ENCODE measurements around the gene BABAM2.
A peak's percentile ranks its signal among the peaks of the same experiment; 100 is the strongest.
"Not testable (repeated sequence)": the region's sequence is repeated elsewhere in the genome, so short reads cannot be mapped to it uniquely, and the experiment has no call there.

The BABAM2 gene

DNA sequence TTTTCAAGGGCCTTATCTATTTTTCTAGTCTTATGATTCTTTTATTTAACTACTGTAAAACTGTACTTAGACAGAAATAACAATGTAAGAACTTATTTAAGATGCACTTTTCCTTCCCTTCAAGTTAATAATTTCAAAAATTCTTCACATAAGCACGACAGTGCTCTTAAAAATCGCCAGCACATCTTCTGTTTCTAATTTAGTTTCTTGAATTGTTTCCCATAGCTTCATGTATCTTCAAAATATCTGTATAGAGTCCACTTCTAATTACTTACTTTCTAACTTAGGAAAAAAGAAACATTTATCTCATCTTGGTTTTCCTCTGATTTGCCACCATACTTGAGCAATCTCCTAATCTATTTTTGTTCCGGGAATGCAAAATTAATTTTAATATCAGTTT, 196.1 kb downstream of the BABAM2 start:
- DNase-seq = no peak

DNA sequence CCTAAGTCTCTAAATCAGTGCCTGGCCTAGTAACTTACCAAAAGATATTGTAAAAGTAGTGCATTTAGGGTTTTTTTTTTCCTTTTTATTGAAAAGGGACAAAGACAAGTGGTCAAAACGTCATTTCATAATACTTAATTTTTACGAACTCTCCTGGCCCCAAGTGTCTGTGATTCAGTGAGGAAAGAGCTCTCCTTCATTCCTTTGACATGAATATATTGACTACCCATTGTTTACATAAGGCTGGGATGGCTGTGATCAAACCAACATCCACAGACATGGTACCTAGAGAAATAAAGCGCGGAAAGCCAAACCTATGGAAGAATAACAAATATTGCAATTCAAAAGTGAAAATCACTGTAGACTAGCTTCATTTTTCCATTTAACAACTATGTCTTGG, 198.4 kb downstream of the BABAM2 start:
- DNase-seq = peak; percentile 80

GRCh38 chr2:28089486-28089885, 199.0 kb downstream of the BABAM2 start:
- DNase-seq = no peak

GRCh38 chr2:28093308-28093707, 202.8 kb downstream of the BABAM2 start:
- no peak for DNase-seq

- DNase-seq = no peak
These were observed 203.2 kb downstream of the BABAM2 start for GRCh38 chr2:28093768-28094167.

DNA sequence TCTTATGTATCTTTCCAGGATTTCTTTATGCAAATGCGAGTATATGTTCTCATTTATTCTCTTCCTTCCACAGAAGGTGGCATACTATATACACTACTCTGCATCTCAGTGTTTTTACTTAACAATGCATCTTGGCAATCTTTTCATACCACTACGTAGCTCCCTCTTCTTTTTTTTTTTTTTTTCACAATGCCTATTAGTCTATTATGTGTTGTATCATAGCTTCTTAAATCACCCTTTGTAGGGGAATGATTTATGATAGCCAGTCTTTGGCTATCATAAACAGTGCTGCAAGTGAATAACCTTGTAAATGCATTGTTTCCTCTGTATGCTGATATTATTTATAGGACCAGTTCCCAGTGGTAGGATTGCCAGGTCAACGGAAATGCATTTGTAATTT, 204.2 kb downstream of the BABAM2 start:
- DNase-seq = no peak

DNA sequence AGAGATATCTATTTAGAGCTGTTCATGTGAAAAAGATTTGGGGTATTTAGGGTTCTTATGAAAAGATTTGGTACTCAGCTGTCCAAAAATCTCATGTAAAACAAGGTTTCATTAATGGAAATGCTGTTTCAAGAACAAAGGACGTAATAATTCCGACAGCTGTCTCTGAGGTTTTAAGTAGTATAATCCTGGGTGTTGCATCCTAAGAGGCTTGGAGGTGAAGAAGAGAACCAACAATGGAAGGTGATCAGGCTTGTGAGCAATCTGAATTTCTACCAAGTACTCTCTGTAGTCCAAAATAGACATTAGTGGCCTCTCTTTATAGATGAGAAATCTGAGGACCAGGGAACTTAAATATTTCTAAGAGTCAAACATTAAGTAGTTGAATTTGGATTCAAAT, 205.1 kb downstream of the BABAM2 start:
- DNase-seq = no peak

DNA sequence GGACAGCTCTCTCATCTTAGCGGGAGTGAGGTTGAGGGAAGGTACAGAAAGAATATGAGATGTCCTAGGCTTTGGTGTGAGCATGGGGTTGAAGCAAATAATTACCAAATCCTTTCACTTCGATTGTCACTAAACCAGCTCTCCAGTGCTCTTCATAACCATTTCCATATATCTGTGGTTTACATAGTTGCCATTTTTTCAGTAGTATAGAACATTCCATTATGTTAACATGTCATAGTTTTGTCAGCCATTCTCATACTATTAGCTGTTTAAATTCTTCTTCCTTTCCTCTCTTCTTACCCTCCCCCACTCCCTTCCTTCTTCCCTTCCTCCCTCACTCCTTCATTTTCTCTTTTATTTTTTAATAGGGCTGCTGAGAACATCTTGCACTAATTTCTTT, 205.9 kb downstream of the BABAM2 start:
- peak; percentile 61 for DNase-seq

- no peak for DNase-seq
These were observed 208.1 kb downstream of the BABAM2 start for GRCh38 chr2:28098501-28099225.

- no peak for DNase-seq
These were observed 210.6 kb downstream of the BABAM2 start for GRCh38 chr2:28101123-28101522.

DNA sequence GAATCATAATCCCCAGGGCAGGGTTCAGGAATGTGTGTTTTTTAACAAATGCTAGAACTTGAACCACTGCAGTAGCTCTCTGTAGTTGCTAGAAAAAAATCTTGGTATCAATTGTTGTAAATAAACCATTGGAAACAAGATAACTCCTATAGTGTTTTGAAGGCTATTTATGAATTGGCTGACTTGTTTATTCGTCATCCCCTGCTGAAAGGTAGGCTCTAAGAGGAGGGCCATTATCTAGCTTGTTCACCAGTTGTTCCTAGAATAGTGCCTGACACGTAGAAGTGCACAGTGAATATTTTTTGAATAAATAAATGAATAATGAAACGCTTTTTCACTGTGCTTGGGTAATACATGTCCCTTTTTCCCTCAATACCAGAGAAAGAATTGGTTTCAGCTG, 211.4 kb downstream of the BABAM2 start:
- peak; percentile 13 for DNase-seq

GRCh38 chr2:28102455-28102874, 211.9 kb downstream of the BABAM2 start:
- DNase-seq = peak; percentile 78

- DNase-seq = no peak
These were observed 213.1 kb downstream of the BABAM2 start for GRCh38 chr2:28103611-28104010.

DNA sequence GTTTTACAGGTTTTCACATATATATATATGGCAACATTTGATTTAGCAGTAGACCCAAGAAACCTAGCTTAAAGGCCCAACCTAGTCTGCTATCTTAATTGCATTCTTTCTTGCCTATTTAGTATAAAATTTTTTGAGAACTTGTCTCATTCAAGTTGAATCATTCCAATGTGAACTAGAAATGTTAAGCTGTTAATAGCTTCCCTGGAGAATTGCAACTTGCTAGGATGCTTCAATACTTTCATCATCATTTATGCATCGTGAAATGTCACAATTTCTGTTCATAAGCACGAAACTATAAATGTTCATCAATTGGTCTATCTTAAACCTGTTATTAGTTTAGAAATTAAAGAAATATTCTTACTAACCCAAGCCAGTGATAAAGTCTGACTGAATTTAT, 217.6 kb downstream of the BABAM2 start:
- no peak for DNase-seq

- DNase-seq = not testable (repeated sequence)
These were observed 223.2 kb downstream of the BABAM2 start for GRCh38 chr2:28113771-28114170.

DNA sequence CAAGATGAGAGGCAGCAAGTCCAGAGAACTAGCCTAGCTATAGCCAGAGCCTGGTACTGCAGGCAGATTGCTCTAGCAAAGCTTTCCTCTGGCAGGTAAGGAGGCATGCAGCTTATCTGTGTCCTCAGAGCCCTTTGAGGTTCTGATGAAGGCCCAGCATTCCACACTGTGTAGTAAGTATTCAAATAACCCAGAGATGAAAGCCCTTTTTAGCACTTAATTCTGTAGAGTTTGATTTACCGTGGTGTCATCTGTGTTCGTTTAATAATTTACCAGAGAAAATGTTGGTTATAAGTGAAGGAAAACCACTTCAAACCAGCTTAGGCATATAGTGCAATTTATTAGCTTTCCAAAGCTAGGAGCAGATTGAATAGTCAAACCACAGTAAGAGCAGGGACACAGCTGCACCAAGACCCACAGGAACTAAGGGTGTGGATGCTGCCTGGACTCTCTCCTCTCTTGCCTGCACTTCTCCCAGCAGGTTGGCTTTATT, 226.6 kb downstream of the BABAM2 start:
- no peak for DNase-seq

DNA sequence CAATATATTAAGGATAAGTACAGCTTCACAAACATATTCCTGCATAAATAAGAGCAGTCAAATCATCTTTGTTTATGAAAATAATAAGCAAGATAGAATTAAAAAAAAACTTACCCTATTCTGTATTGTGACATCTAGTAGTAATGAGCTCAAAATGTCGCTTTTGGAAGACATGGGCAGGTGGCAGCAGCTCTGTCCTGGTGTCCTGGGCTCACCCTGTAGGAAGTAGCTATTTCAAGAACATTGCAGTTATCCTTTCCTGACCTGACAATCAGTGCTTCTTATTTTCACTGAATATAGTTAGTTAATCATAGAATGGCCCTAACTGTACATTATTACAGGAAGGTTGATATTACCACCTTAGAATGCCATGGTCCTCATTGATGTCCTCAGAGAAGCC, 229.1 kb downstream of the BABAM2 start:
- DNase-seq = no peak

DNA sequence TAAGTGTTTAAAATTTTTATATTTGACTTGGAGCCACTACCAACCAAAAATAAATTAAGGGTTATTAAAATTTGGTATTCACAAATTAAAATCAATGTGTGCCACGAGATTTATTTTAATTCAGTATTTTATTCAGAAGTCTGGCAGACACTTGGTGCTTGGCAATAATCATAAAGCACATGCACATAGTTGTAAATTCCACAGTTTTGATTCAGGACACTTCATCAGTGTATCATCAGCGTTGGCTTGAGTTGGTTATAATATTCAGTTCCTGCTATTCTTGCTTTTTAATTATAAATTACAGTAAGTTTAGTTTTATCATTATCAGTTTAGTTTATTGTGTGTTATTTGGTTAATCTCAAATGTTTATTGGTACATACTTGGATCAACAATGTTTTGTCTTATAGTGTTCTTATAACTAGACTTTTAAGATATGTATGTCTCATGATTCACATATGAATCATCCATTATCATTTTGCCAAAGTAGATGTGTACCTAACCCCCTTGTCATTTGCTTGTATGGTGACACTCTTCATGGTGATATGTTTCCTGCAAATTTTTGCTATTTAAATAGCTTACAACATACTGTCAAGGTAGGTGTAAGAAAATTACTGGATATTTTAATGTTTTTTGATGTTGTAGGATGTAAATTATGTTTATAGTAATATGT, 237.9 kb downstream of the BABAM2 start:
- peak; percentile 46 for DNase-seq

GRCh38 chr2:28129955-28130695, 239.6 kb downstream of the BABAM2 start:
- DNase-seq = peak; percentile 44

DNA sequence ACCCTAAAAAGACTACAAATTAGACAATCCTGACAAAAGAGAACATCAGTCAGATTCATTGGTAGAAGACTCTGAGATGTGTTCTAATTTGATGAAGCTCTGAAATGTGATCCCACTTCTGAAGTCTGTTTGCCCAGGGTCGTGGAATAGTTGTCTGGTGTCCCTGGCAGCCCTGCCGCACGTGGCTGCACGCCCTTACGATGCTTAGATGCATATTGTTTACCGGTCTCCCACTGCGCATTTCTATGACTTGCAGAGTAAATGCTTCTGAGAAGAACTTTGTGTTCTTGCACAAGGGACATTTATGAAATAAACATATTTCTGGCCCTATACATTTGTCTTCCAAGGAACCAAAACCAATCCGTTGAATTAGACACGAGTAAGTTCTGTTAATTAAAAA, 243.2 kb downstream of the BABAM2 start:
- no peak for DNase-seq

DNA sequence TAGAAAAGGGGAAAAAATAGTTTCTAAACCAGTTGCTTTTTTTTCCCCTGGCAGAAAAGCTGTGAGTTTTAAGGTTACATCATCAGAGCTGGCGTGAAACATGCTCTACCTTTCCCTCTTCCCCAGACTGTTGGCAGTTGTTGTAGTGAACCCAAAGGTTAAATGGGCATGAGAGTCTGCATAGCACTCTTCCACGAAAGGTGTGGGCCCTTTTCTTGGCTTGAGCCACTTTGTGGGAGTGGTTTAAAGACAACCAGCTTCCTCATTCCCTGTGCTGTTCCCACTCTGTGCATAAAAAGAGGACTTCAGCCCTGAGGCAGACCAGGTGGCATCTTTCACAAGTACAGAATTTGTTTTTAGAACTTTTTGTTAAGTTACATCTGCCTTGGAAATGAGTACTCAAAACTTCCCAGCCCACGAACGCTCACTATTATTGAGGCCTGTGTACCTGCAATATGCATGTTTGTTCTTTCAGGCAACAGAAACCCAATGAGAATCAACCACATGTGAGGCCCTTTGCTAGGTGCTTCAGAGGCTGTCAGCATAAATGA, 243.8 kb downstream of the BABAM2 start:
- DNase-seq = peak; percentile 7

DNA sequence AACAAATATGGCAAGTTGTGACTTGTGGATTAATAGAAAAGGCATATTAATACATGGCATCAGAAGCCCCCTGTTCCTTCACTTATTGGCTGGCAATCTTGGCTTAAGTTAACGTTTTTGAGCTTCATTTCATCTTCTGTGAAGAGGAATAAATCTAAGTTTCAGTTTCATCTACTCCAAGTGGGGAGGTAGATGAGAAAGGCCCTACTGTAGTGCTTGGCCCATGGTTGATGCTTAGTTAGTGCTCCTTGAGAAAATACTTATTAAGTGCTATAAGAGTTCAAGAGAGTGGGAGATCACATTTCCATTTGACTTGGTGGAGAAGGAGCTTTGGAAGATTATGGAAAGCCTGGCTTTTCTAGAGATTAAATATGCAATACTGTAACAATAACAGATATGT, 244.3 kb downstream of the BABAM2 start:
- no peak for DNase-seq

DNA sequence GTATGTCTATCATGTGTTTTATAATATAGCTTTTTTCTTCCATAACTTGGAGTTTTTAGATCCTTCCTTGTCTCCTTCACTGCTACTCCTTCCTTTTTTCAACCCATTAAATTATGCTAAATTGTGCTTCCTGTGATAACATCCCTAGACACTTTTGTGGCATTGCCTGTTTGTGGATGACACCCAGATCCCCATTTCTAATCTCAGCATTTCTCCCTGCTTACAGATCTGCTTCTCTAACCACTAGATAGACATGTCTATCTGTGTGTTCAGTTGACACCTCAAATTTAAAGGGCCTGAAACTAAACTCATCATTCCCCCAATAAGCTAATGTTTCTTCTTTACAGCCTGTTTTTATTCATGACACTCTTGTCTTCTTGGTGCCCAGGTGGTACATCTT, 244.8 kb downstream of the BABAM2 start:
- DNase-seq = no peak

- no peak for DNase-seq
These were observed 245.3 kb downstream of the BABAM2 start for GRCh38 chr2:28135799-28136198.
